ENCODE results near the gene DCAF17. TPM values are rescaled to one million over a fixed set of nuclear protein-coding genes. Genes with fewer than 3 reads are reported as not detected.

The DCAF17 gene
- total and polyA plus RNA-seq, 2 of the 13 experiments (the other 11 are each of a cell fraction or from before 2014, with no cell fraction given): 13.7 to 30.0 TPM

DNA sequence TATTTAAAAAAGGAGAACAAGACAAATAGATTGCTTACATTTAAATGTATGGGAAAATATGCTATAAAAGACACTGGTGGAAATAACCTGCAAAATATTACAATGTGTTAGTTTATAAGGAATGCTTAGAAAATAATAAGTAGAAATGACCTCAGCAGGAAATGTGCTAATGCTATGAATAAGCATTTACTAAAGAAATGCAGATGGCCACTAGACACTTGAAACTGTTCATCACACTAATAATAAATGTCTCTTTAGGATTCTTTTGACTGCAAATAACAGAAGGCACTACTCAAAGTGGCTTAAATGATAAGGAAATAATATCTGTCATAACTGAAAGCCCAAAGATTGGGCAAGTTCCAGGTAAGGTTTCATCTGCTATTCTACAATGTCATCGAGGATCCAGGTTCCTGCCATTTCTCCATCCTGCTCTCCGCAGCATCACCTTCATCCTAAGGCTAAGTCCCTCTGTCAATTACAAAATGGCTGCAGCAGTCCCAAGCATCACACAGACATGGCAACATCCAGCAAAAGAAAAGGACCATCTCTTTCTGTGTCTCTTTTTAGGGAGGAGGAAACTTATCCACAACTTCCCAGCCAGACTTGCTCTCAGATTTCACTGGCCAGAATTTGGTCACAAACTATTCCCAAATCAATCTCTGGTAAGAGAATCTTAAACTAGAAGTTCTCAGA, 22.1 kb upstream of the DCAF17 start:
- ChIA-PET CTCF (ENCODE audit: low intra/inter-chr PET ratio, low total read pairs) (no interaction called here), POLR2A (no interaction called here)
- peaks cover 9% of the 10 kb centered on the region for H3K4me1 ChIP-seq (ENCODE audit: insufficient read depth, low read length)
- FAIRE-seq (no peak), ATAC-seq (no peak), DNase-seq (ENCODE audit: low spot score) (no peak)
- no TSS peak for BruUV-seq (replicated peaks)
- H2AFZ ChIP-seq (ENCODE audit: low read length): no peak overlapping the region
- no peak overlapping the region for H3K4me2 ChIP-seq (ENCODE audit: low read depth, low read length)
- intact Hi-C loops (cut with micrococcal nuclease; ENCODE audit: unreplicated experiment) (loop anchor here (10.0 kb wide), 3 partner anchors 147 to 357 kb away; no protein-coding TSS in a partner anchor), in situ Hi-C loops (cut with HindIII; ENCODE audit: extremely low pct_ligation_motif_present, low pct_unique_long_range_greater_than_20kb) (no loop called here)
- H4K20me1 ChIP-seq (ENCODE audit: insufficient read depth, low read length): peaks cover 5% of the 10 kb centered on the region; the same call in 1 of the 2 replicates
- no peak overlapping the region for H3K27ac ChIP-seq (ENCODE audit: extremely low read length, insufficient read depth, low read length)
- H3K79me2 ChIP-seq (ENCODE audit: insufficient read depth, low read length): peaks cover 50% of the 10 kb centered on the region
- no peak for TF ChIP-seq JDP2 (CRISPR knock-in tag; IDR thresholded peaks at IDR 0.05; ENCODE audit: borderline replicate concordance)
- TF ChIP-seq ETV6 (CRISPR knock-in tag; conservative IDR thresholded peaks at IDR 0.05): no peak
- TF ChIP-seq GZF1 (CRISPR knock-in tag; IDR thresholded peaks at IDR 0.05): no peak
- TF ChIP-seq, protein P1, sequence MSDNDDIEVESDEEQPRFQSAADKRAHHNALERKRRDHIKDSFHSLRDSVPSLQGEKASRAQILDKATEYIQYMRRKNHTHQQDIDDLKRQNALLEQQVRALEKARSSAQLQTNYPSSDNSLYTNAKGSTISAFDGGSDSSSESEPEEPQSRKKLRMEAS (IDR thresholded peaks at IDR 0.05): no peak
- no peak for TF ChIP-seq CBX5 (CRISPR knock-in tag; IDR thresholded peaks at IDR 0.05; ENCODE audit: borderline replicate concordance)
- TF ChIP-seq CBX1 (IDR thresholded peaks at IDR 0.05; ENCODE audit: low read depth): no peak
- no peak for TF ChIP-seq TEAD2 (CRISPR knock-in tag; IDR thresholded peaks at IDR 0.05)
- TF ChIP-seq NCOA1 (CRISPR knock-in tag; IDR thresholded peaks at IDR 0.05): no peak
- no peak for TF ChIP-seq CEBPG (CRISPR knock-in tag; IDR thresholded peaks at IDR 0.05)
- no peak for TF ChIP-seq SNAPC2 (CRISPR knock-in tag; IDR thresholded peaks at IDR 0.05)
- no peaks in the 10 kb centered on the region for H3K27me3 ChIP-seq (ENCODE audit: control insufficient read depth in 1 of 2, insufficient read depth in 2 of 2, low read length in 2 of 2)
- H3K9ac ChIP-seq (ENCODE audit: insufficient read depth, low read depth, low read length): no peak overlapping the region
- 100% methylated on average over 2 of the region's 2 CpGs for WGBS (ENCODE audit: low lambda C conversion rate)
- H3K36me3 ChIP-seq (replicated peaks in 1 of 2; ENCODE audit: control insufficient read depth in 1 of 2, insufficient read depth in 2 of 2, low read length in 2 of 2): no peaks in the 10 kb centered on the region; a peak in 2 of 5 replicates
- H3K9me3 ChIP-seq (ENCODE audit: low read length): no peaks in the 10 kb centered on the region
- no peak overlapping the region for H3K4me3 ChIP-seq (replicated peaks in 1 of 3; ENCODE audit: insufficient read depth in 1 of 3, low read depth in 2 of 3, low read length in 3 of 3)
